GM18519 (cell line): Measurements from ENCODE around the gene PRDM16.
"Not testable (repeated sequence)": the region's sequence is repeated elsewhere in the genome, so short reads cannot be mapped to it uniquely, and the experiment has no call there.

ENCODE experiments used
- ATAC-seq: cut with Tn5 transposase; IDR thresholded peaks from one replicate; pipeline ENCODE4 v1.9.1; 2021; ENCODE audit warnings: mild to moderate bottlenecking, moderate library complexity; ENCODE audit not compliant: unreplicated experiment, low FRiP score

PRDM16 gene

DNA sequence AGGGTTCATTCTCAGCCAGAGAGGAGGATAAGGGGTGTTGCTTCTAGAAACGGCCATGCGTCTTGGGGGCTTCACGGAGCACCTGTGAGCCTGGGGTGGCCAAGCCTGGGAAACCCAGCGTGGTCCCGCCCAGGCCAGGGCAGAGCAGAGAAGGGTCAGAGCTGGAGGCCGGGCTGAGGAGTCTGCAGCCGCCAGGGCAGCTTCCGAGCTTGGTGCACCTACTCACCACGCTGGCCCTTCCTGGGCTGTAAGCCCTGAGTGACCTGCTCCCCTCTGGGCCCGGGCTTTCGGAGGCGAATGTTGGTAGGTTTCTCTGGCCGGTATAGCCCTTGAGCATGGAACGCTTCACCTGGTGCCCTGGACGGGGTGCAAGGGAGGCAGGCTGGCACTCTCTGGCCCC lies 215.7 kb downstream of the PRDM16 start:
- no peak for ATAC-seq

- no peak for ATAC-seq
These were observed 216.2 kb downstream of the PRDM16 start for GRCh38 chr1:3285106-3285740.

DNA sequence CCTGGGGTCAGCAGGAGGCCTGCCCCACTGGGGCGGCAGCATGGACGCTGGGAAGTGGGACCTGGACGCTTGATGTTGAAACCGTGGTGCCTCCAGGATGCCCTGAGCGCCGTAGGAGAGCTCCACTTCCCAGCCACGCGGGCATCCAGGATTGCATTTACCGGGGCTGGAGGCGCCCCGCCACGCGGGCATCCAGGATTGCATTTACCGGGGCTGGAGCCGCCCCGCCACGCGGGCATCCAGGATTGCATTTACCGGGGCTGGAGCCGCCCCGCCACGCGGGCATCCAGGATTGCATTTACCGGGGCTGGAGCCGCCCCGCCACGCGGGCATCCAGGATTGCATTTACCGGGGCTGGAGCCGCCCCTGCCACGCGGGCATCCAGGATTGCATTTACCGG lies 218.1 kb downstream of the PRDM16 start:
- not testable (repeated sequence) for ATAC-seq

DNA sequence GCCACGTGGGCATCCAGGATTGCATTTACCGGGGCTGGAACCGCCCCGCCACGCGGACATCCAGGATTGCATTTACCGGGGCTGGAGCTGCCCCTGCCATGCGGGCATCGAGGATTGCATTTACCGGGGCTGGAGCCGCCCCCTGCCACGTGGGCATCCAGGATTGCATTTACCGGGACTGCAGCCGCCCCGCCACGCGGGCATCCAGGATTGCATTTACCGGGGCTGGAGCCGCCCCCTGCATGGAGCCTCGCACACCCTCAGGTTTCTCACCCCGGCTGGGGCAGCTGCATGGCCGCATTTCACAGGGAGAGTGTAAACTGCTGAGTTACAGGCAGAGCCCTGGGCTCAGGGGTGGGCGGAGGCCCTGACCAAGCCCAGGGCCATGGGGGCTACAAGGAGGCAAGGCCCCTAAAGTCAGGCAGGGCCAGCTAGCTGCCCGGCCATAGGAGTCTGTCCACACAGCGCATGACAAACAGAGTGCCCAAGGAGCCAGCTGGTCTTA lies 218.7 kb downstream of the PRDM16 start:
- ATAC-seq = no peak

- ATAC-seq = no peak
These were observed 220.5 kb downstream of the PRDM16 start for GRCh38 chr1:3289502-3289901.

- ATAC-seq = no peak
These were observed 221.4 kb downstream of the PRDM16 start for GRCh38 chr1:3290438-3290837.

- ATAC-seq = no peak
These were observed 221.9 kb downstream of the PRDM16 start for GRCh38 chr1:3290915-3291314.

- ATAC-seq = no peak
These were observed 223.2 kb downstream of the PRDM16 start for GRCh38 chr1:3292051-3292722.

GRCh38 chr1:3292868-3293562 lies 224.0 kb downstream of the PRDM16 start:
- ATAC-seq = no peak

GRCh38 chr1:3293563-3294080 lies 224.6 kb downstream of the PRDM16 start:
- no peak for ATAC-seq

- no peak for ATAC-seq
These were observed 225.4 kb downstream of the PRDM16 start for GRCh38 chr1:3294450-3294849.

- no peak for ATAC-seq
These were observed 226.8 kb downstream of the PRDM16 start for GRCh38 chr1:3295846-3296245.

DNA sequence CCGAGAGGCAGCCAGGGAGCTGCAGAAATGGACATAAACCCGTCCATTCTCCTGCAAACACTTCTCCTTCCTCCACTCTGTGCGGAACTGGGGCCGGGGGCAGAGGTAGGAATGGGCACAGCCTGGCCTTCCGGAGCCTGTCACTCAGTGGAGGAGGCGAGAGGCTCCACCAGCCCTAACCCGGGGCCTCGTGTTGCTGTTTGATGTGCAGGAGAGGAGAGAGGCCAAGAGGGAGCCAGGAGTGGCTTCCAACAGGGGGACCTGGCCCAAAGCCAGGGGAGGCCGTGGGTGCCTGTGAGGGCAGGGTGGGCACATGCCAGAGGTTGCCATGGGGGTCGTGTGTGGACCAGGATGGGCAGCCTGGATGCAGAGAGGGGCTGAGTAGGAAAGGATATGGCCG lies 227.3 kb downstream of the PRDM16 start:
- no peak for ATAC-seq

DNA sequence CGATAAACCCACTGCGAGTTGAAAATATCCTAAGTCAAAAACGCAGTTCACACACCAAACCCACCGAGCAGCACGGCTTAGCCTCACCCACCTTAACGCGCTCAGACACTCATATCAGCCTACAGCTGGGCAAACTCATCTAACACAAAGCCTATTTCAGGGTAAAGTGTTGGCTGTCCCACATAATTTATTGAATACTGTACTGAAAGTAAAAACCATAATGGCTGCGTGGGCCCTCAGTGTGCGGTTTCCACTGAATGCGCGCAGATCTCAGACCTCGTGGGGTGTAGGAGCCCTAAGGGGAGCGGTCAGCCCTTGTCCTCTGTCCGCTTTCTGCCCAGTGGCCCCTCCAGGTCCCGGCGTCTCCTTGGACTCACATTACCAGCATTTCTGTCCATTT lies 227.8 kb downstream of the PRDM16 start:
- no peak for ATAC-seq

DNA sequence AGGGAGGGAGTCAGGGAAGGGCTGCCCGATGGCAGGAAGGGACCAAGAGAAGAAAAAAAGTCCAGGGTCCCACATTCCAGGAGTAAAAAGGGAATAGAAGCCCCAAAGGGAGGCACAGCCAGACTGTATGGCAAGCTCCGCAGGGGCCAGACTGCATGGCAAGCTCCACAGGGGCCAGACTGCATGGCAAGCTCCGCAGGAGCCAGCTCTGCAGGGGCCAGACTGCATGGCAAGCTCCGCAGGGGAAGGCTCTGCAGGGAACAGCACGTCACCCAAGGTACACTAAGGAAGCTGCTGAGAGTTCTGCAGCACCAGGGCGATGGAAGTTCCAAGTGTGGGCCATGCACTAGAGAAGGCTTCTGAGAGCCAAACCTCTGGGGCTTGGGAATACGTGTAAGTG lies 228.8 kb downstream of the PRDM16 start:
- no peak for ATAC-seq

GRCh38 chr1:3298197-3298596 lies 229.2 kb downstream of the PRDM16 start:
- ATAC-seq = no peak

DNA sequence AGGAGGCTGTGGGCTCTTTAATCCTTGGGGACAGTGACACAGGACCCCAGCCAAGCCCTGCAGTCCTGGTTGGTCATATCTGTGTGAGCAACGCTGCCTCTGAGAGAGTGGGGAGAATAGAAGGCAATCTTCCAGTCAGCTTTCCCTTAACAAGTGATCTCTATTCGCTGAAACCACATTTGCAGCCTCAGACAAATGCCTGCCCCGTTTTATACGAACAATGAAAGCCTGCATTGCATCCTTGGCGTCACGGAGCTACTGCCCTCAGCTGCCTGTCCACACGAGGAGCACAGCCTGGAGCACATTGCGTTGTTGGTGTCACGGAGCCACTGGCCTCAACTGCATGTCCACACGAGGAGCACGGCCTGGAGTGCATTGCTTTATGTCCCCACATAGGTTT lies 235.2 kb downstream of the PRDM16 start:
- ATAC-seq = no peak

- no peak for ATAC-seq
These were observed 235.7 kb downstream of the PRDM16 start for GRCh38 chr1:3304692-3305091.

- no peak for ATAC-seq
These were observed 236.2 kb downstream of the PRDM16 start for GRCh38 chr1:3305156-3305555.

DNA sequence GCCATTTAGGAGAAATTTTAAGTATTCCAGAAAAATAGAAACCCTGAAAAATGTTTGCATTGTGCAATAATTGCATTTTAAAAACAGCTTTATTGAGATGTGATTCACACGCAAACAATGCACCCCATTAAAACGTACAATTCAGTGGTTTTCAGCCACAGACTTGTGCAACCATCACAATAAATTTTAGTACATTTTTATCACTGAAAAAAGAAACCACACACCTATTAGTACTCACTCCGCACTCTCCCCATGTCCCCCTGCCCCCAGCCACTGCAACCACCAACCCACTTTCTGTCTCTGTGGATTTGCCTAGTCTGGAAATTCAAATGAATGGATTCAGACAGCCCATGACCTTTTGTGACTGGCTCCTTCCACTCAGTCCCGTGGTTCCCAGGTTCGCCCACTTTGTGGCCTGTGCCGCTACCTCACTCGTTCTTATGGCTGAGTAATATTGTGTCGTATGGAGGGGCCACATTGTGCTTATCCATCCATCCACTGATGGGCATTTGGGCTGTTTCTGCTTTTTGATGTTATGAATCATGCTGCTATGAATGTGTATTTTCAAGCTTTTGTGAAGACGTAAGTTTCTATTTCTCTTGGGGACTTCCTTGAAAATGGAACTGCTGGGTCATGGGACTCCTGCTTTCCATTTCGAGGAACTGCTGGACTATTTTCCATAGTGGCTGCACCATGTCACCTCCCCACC lies 237.7 kb downstream of the PRDM16 start:
- no peak for ATAC-seq

DNA sequence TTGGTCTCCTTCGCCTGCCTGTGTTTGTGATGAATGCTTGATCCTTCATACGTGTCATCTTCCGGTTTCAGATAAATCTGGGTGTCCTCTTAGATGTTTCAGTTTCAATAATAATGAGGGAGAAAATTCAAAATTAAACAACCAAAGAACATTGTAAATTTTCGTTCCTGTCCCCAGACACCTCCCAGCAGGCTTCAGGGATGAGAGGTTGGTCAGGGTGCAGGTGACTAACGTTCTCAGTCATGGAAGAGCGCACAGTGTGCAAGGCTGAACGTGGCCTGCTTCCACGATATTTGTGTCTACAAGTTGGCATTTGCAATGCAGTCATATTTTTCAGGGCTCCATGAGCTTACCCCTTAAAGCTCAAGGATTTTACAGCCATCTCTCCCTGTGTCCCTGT lies 238.4 kb downstream of the PRDM16 start:
- no peak for ATAC-seq
